Stimulated activated CD8-positive, alpha-beta memory T cell treated with anti-CD3 and anti-CD28 coated beads, Interleukin-2, amount 100 ng/mL, for 48 hours (primary cell): ENCODE measurements around the gene MYL11.

ENCODE experiments used
- DNase-seq, 2 donors: peaks; one replicate each; pipeline ENCODE4 v3.0.0-alpha.2; 2020; ENCODE audit warnings: low read depth in 2 of 2

Gene MYL11

GRCh38 chr16:30418350-30419181 is 44.0 kb downstream of the MYL11 start:
- DNase-seq, result no peak

- DNase-seq, result no peak
Observed at GRCh38 chr16:30421010-30421409, 46.4 kb downstream of the MYL11 start.
